HepG2 (cell line): Measurements from ENCODE around the gene GDF9. TPM values are rescaled to one million over a fixed set of nuclear protein-coding genes. Genes with fewer than 3 reads are reported as not detected.

ENCODE experiments used
- ARID2 ChIP-seq: sonication (generic); formaldehyde crosslinking; IDR thresholded peaks from 2 replicates; pipeline ENCODE4 v1.8.1; 2022; ENCODE audit warnings: mild to moderate bottlenecking, missing genetic modification reagents, borderline replicate concordance
- ARNT ChIP-seq: fragments of 450-650 bp; IDR thresholded peaks from 2 replicates; pipeline ENCODE4 v1.6.1; 2017
- CREM ChIP-seq, 2 experiments: sonication (generic) in 1 of 2; formaldehyde crosslinking in 1 of 2; IDR thresholded peaks; 2 replicates each; pipeline versions ENCODE4 v1.4.0 to v1.6.1; 2016 to 2020; ENCODE audit warnings: antibody characterized with exemption in 1 of 2, mild to moderate bottlenecking in 1 of 2, missing genetic modification reagents in 1 of 2
- DMTF1 ChIP-seq: sonication (generic); formaldehyde crosslinking; IDR thresholded peaks from 2 replicates; pipeline ENCODE4 v1.4.0; 2020; ENCODE audit warnings: mild to moderate bottlenecking, missing genetic modification reagents
- GLI4 ChIP-seq: sonication (generic); formaldehyde crosslinking; IDR thresholded peaks from 2 replicates; pipeline ENCODE4 v1.5.1; 2020; ENCODE audit warnings: missing genetic modification reagents, mild to moderate bottlenecking, moderate library complexity, borderline replicate concordance
- HNRNPL ChIP-seq: fragments of 200-400 bp; formaldehyde crosslinking; IDR thresholded peaks from 2 replicates; pipeline ENCODE4 v1.6.1; 2017; ENCODE audit warnings: mild to moderate bottlenecking, low read depth, low read length
- IRF2 ChIP-seq: IDR thresholded peaks from 2 replicates; pipeline ENCODE4 v1.6.1; 2018; ENCODE audit warnings: missing genetic modification reagents, missing compliant biosample characterization
- MAFF ChIP-seq: IDR thresholded peaks from 2 replicates; pipeline ENCODE4 v1.6.1; 2011; ENCODE audit warnings: low read depth, low read length, improper control_type of control experiment
- MIER2 ChIP-seq: IDR thresholded peaks from 2 replicates; pipeline ENCODE4 v1.6.1; 2016; ENCODE audit warnings: missing biosample characterization, missing genetic modification reagents
- MXI1 ChIP-seq: IDR thresholded peaks from 3 replicates; pipeline ENCODE4 v1.6.1; 2012; ENCODE audit warnings: low read depth, low read length, inconsistent platforms, borderline replicate concordance
- POGZ ChIP-seq: sonication (generic); formaldehyde crosslinking; IDR thresholded peaks from 2 replicates; pipeline ENCODE4 v1.4.0; 2020; ENCODE audit warnings: mild to moderate bottlenecking, missing genetic modification reagents
- RBM39 ChIP-seq: fragments of 200-400 bp; formaldehyde crosslinking; IDR thresholded peaks from one replicate; pipeline ENCODE4 v1.6.1; 2018; ENCODE audit warnings: antibody characterized with exemption, mild to moderate bottlenecking, low read depth, low read length; ENCODE audit not compliant: poor library complexity, severe bottlenecking
- RNF2 ChIP-seq: fragments of 450-650 bp; conservative IDR thresholded peaks from 2 replicates; pipeline ENCODE4 v1.6.1; 2016; ENCODE audit warnings: low read depth
- RXRB ChIP-seq: IDR thresholded peaks from 2 replicates; pipeline ENCODE4 v1.6.1; 2016; ENCODE audit warnings: borderline replicate concordance, missing genetic modification reagents, missing compliant biosample characterization
- SIN3B ChIP-seq: fragments of 150-350 bp; IDR thresholded peaks from 2 replicates; pipeline ENCODE4 v1.6.1; 2014; ENCODE audit warnings: low read length
- SP1 ChIP-seq, 2 experiments: fragments of 450-650 bp in 1 of 2; sonication (generic) in 1 of 2; formaldehyde crosslinking in 1 of 2; IDR thresholded peaks; 2 replicates each; pipeline versions ENCODE4 v1.4.0 to v1.6.1; 2016 to 2020; ENCODE audit warnings: missing genetic modification reagents in 1 of 2
- SYNCRIP ChIP-seq: fragments of 200-400 bp; formaldehyde crosslinking; IDR thresholded peaks from 2 replicates; pipeline ENCODE4 v1.6.1; 2018; ENCODE audit warnings: mild to moderate bottlenecking, low read depth, low read length; ENCODE audit not compliant: insufficient read depth
- TARDBP ChIP-seq: sonication (generic); formaldehyde crosslinking; IDR thresholded peaks from 2 replicates; pipeline ENCODE4 v1.8.0; 2022; ENCODE audit warnings: mild to moderate bottlenecking, missing genetic modification reagents
- TFDP1 ChIP-seq: IDR thresholded peaks from 2 replicates; pipeline ENCODE4 v1.6.1; 2016; ENCODE audit warnings: missing compliant biosample characterization, missing genetic modification reagents, borderline replicate concordance
- XBP1 ChIP-seq: sonication (generic); formaldehyde crosslinking; IDR thresholded peaks from 2 replicates; pipeline ENCODE4 v1.5.0; 2020; ENCODE audit warnings: missing genetic modification reagents
- ZNF619 ChIP-seq: sonication (generic); formaldehyde crosslinking; IDR thresholded peaks from 2 replicates; pipeline ENCODE4 v1.4.0; 2020; ENCODE audit warnings: mild to moderate bottlenecking, missing genetic modification reagents
- ZNF629 ChIP-seq: sonication (generic); formaldehyde crosslinking; conservative IDR thresholded peaks from 2 replicates; pipeline ENCODE4 v1.5.0; 2020; ENCODE audit warnings: missing genetic modification reagents
- ZNF740 ChIP-seq: sonication (generic); formaldehyde crosslinking; IDR thresholded peaks from 2 replicates; pipeline ENCODE4 v1.4.0; 2020; ENCODE audit warnings: missing genetic modification reagents
- ZNF747 ChIP-seq: sonication (generic); formaldehyde crosslinking; IDR thresholded peaks from 2 replicates; pipeline ENCODE4 v1.8.1; 2023; ENCODE audit warnings: missing genetic modification reagents, mild to moderate bottlenecking, borderline replicate concordance
- ZNF749 ChIP-seq: sonication (generic); formaldehyde crosslinking; IDR thresholded peaks from 2 replicates; pipeline ENCODE4 v1.8.0; 2022; ENCODE audit warnings: mild to moderate bottlenecking, missing genetic modification reagents, moderate library complexity, borderline replicate concordance
- ZNF781 ChIP-seq: sonication (generic); formaldehyde crosslinking; IDR thresholded peaks from 2 replicates; pipeline ENCODE4 v1.5.1; 2020; ENCODE audit warnings: borderline replicate concordance, mild to moderate bottlenecking, missing genetic modification reagents; ENCODE audit errors: not compliant biosample characterization
- polyA plus RNA-seq, 8 experiments: library from polyadenylated mRNA; depleted of rRNA in 3 of 8; stranded (reverse) in 7 of 8; unstranded in 1 of 8; fragments of >200 nt; fragmentation: Illumina TruSeq in 4 of 8; extraction: Trizol in 4 of 8; gene quantifications; 2 replicates each; pipeline versions ENCODE4 v1.2.1 to v1.2.3, GENCODE V29; 2011 to 2016; ENCODE audit warnings: low read depth in 4 of 8, missing spikeins in 1 of 8, mixed read lengths in 1 of 8; ENCODE audit not compliant: insufficient read depth in 1 of 8
- total RNA-seq, 5 experiments: library from RNA; depleted of rRNA; stranded (reverse); fragments of >200 nt; fragmentation: Illumina TruSeq; extraction: Trizol; gene quantifications; 2 replicates each; pipeline ENCODE4 v1.2.3, GENCODE V29; 2016; ENCODE audit warnings: low read depth in 1 of 5

The GDF9 gene
- total and polyA plus RNA-seq, 2 of the 13 experiments (the other 11 are each of a cell fraction or from before 2014, with no cell fraction given): 0.33 to 0.38 TPM

DNA sequence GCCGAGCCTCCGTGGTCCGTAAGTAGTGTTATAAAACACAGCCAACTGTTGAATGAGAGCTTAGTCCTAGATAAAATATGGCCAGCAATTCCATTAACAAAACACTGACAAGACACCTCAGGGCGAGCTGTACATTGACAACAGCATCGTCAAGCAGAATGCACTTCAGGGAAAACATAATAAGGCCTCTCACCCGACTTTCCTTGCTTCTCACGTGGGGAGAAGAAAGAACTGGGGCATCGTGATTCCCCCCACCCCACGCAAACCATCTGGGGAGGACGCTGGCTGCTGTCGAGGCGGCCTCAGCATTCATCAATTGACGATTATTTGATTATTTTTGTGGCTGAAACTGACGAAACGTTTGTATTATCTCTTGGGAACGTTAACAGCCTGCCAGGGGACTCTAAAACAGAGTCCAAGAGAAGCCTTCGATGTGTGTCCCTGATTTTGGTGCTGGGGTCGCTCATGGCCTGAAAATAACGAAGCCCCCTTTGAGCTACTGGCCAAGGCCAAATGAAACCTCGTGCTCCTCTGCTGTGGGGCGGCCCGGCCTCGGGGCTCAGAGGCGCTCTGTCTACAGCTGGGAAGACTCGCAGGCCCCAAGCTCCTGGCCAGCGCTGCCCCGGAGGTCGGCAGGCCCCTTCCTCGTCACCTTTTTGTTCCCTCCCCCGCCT is 464 bp downstream of the GDF9 start (continued):
- TF ChIP-seq ZNF781 (CRISPR knock-in tag): no peak
- TF ChIP-seq RXRB (CRISPR knock-in tag): no peak
- no peak for TF ChIP-seq ZNF619 (CRISPR knock-in tag)
- TF ChIP-seq TFDP1 (CRISPR knock-in tag): no peak
- TF ChIP-seq ZNF747 (CRISPR knock-in tag): no peak; the same call in 1 of the 2 replicates
- no peak for TF ChIP-seq TARDBP
- TF ChIP-seq RBM39: peak; percentile 25
- no peak for TF ChIP-seq MXI1
- TF ChIP-seq DMTF1 (CRISPR knock-in tag): no peak
- TF ChIP-seq MAFF: no peak
- no peak for TF ChIP-seq MIER2
- no peak for TF ChIP-seq XBP1 (CRISPR knock-in tag)
- no peak for TF ChIP-seq ARNT
- TF ChIP-seq ZNF740 (CRISPR knock-in tag): no peak
- no peak for TF ChIP-seq SIN3B
- no peak for TF ChIP-seq HNRNPL
- no peak for TF ChIP-seq SP1 (IDR thresholded peaks at IDR 0.05)
- no peak for TF ChIP-seq SP1 (CRISPR knock-in tag; IDR thresholded peaks at IDR 0.05)
- TF ChIP-seq ZNF629 (CRISPR knock-in tag): no peak
- TF ChIP-seq GLI4 (CRISPR knock-in tag): peak; percentile 32; the same call in 1 of the 2 replicates
- TF ChIP-seq ZNF749 (CRISPR knock-in tag): no peak
- no peak for TF ChIP-seq IRF2
- TF ChIP-seq SYNCRIP: no peak
- no peak for TF ChIP-seq ARID2
- TF ChIP-seq CREM (IDR thresholded peaks at IDR 0.05): no peak
- TF ChIP-seq CREM (CRISPR knock-in tag; IDR thresholded peaks at IDR 0.05): no peak
- TF ChIP-seq POGZ (CRISPR knock-in tag): no peak
- TF ChIP-seq RNF2: no peak; the same call in 1 of the 2 replicates
